Mucosa of descending colon (tissue), 3 donors: ENCODE measurements around the gene ARHGEF39. TPM values are rescaled to one million over a fixed set of nuclear protein-coding genes. Genes with fewer than 3 reads are reported as not detected.
A peak's percentile ranks its signal among the peaks of the same experiment; 100 is the strongest.

ENCODE experiments used
- ATAC-seq: fragments of 200-7000 bp; cut with Tn5 transposase; one replicate; pipeline ENCODE4 v1.9.1; 2020; ENCODE audit warnings: mild to moderate bottlenecking, moderate library complexity
- DNase-seq, 3 donors: peaks; one replicate each; pipeline ENCODE4 v3.0.0-alpha.2; 2020
- H3K36me3 ChIP-seq: fragments of 200-600 bp; one replicate; pipeline ENCODE4 v1.8.0; 2021; ENCODE audit warnings: low read depth, mild to moderate bottlenecking
- H3K4me1 ChIP-seq: fragments of 200-600 bp; one replicate; pipeline ENCODE4 v1.8.0; 2021; ENCODE audit warnings: low read depth, mild to moderate bottlenecking
- H3K4me3 ChIP-seq: fragments of 200-600 bp; one replicate; pipeline ENCODE4 v1.8.0; 2021; ENCODE audit warnings: mild to moderate bottlenecking
- H3K9me3 ChIP-seq: fragments of 200-600 bp; one replicate; pipeline ENCODE4 v1.8.0; 2021; ENCODE audit warnings: mild to moderate bottlenecking
- CTCF ChIP-seq: fragments of 200-600 bp; IDR thresholded peaks from one replicate; pipeline ENCODE4 v1.8.0; 2022; ENCODE audit warnings: antibody characterized with exemption, mild to moderate bottlenecking
- intact Hi-C, 2 donors: fragments of 100-400 bp; cut with DNase I in 1 of 2; cut with micrococcal nuclease in 1 of 2; formaldehyde crosslinking; loops; one replicate each; pipeline versions ENCODE4 v1.11.0 to v1.11.1; 2022; cut with DNase I, micrococcal nuclease
- total RNA-seq, 3 donors: library from RNA; stranded (reverse); fragmentation: NEBNext Ultra II Directional in 2 of 3; extraction: Animal tissue kit (Norgen Biotek cat#: 25700) in 2 of 3; gene quantifications; one replicate each; pipeline versions ENCODE4 v1.2.1 to v1.2.4, GENCODE V29; 2021 to 2023
- donor health status: DM: no; HTN: no; CAD: no; lungs with moderate emphysema.
- donor health status: DM: no; HTN: no; CAD: no.
- donor health status: DM: no; HTN: yes; CAD: no.

ARHGEF39 gene
- total RNA-seq, 3 donors from 2014 or later = 2.6 to 10.3 (median 6.4) TPM

- no peaks in the 10 kb centered on the region for H3K9me3 ChIP-seq
- H3K4me3 ChIP-seq = no peak overlapping the region
- ATAC-seq (no peak), DNase-seq (no peak)
- H3K36me3 ChIP-seq = peaks cover 41% of the 10 kb centered on the region
- no peak for TF ChIP-seq CTCF
- intact Hi-C loops = no loop called here
- H3K4me1 ChIP-seq = peaks cover 8% of the 10 kb centered on the region
These were observed 33.2 kb upstream of the ARHGEF39 start for GRCh38 chr9:35698231-35698630.

GRCh38 chr9:35697486-35697885, 32.5 kb upstream of the ARHGEF39 start:
- Histone ChIP-seq H3K36me3 (peaks cover 39% of the 10 kb centered on the region), H3K9me3 (no peaks in the 10 kb centered on the region), H3K4me1 (peaks cover 8% of the 10 kb centered on the region), H3K4me3 (no peak overlapping the region)
- intact Hi-C loops = no loop called here
- DNase-seq = peak in 1 of 3 donors; percentile 27
- ATAC-seq = no peak
- TF ChIP-seq CTCF = no peak

- Histone ChIP-seq H3K9me3 (no peaks in the 10 kb centered on the region), H3K36me3 (peaks cover 32% of the 10 kb centered on the region), H3K4me1 (peaks cover 8% of the 10 kb centered on the region), H3K4me3 (no peak overlapping the region)
- peak; percentile 91 for TF ChIP-seq CTCF
- DNase-seq = peak in 2 of 3 donors; percentile 73 to 80
- peak; percentile 89 for ATAC-seq
- intact Hi-C loops = no loop called here
These were observed 31.7 kb upstream of the ARHGEF39 start for GRCh38 chr9:35696520-35697215.

GRCh38 chr9:35695943-35696401, 31.0 kb upstream of the ARHGEF39 start:
- ATAC-seq (peak; percentile 60), DNase-seq (no peak)
- H3K36me3 ChIP-seq = peaks cover 27% of the 10 kb centered on the region
- TF ChIP-seq CTCF = no peak
- intact Hi-C loops = no loop called here
- H3K4me3 ChIP-seq = no peak overlapping the region
- no peaks in the 10 kb centered on the region for H3K9me3 ChIP-seq
- peaks cover 11% of the 10 kb centered on the region for H3K4me1 ChIP-seq

DNA sequence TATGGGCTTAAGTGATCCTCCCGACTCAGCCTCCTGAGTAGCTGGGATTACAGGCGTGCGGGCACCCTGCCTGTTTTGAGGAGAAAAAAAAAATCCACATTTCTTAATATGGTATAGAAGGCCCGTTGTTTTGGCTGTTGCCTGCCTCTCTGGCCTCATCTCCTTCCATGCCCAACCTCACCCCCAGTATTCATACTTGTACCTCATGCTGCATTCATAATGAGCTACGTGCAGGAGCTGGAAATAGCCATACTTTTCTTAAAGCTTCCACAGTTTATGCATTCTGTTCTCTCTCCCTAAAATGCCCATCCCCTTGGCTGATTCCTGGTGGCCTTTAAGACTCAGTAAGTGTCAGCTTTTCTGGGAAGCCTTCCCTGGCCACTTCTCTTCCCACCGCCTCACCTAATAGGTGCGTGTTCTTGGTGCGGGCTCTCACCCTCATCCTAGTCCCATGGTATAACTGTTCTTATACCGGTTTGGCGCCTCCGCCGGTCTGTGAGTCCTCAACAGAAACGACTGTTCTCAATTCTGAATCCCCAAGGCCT, 26.8 kb upstream of the ARHGEF39 start:
- peaks cover 16% of the 10 kb centered on the region for H3K4me1 ChIP-seq

More for the DNA sequence above, 26.8 kb upstream of the ARHGEF39 start:
- ATAC-seq (no peak), DNase-seq (peak in 1 of 3 donors; percentile 20)
- Histone ChIP-seq H3K4me3 (no peak overlapping the region), H3K9me3 (no peaks in the 10 kb centered on the region), H3K36me3 (no peaks in the 10 kb centered on the region)
- no peak for TF ChIP-seq CTCF
- intact Hi-C loops = no loop called here
